GM19351 (cell line): ENCODE data around the gene METTL24.
"Not testable (repeated sequence)": the region's sequence is repeated elsewhere in the genome, so short reads cannot be mapped to it uniquely, and the experiment has no call there.

Source experiments
- ATAC-seq: cut with Tn5 transposase; IDR thresholded peaks from one replicate; pipeline ENCODE4 v1.9.1; 2021; ENCODE audit warnings: mild to moderate bottlenecking, moderate library complexity; ENCODE audit not compliant: unreplicated experiment

The METTL24 gene

GRCh38 chr6:110317189-110317588 lies 41.0 kb downstream of the METTL24 start:
- ATAC-seq: no peak

DNA sequence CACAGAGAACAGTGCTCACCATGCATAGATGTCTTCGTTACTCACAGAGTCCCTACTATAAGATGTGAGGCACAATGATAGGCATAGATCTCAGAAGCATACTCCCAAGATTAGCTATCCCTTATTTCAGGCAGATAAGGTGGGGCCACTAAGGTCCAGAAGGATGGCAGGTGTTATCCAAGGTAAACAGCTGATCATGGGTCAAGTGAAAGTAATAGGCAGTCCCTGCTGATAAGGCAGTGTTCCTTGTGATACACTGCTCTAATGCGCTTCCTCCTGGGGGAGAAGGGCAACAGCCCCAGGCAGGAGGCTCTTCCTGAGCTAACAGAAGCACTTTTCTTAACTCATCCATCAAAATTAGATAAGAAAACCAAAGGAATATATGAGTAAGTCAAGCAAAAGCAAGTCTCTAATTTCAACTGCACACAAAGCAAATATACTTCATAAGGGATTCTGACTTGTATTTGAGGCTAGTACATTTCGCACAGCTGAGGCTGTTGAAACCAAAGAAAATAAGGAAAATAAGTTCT lies 42.2 kb downstream of the METTL24 start:
- ATAC-seq: no peak

- ATAC-seq: no peak
These were observed 42.8 kb downstream of the METTL24 start for GRCh38 chr6:110315207-110315868.

- ATAC-seq: no peak
These were observed 47.2 kb downstream of the METTL24 start for GRCh38 chr6:110310861-110311446.

- not testable (repeated sequence) for ATAC-seq
These were observed 48.7 kb downstream of the METTL24 start for GRCh38 chr6:110309432-110309831.

DNA sequence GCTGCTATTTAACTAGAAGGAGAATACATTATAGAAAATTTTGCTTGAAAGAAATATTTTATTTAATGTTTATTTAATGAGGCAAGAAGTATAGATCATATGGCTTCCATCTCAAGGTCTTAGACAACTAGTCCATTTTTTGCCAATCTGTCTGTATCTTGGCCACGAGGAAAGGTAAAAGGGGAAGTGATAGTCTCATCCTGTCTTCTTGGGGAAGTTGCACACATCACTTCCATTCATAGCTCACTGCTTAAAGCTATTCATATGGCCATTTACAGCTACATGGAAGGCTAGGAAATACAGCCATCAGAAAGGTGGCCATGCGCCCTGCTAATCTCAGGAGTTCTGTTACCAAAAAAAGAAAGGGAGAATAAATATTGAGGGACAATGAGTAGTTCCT lies 50.8 kb downstream of the METTL24 start:
- no peak for ATAC-seq

DNA sequence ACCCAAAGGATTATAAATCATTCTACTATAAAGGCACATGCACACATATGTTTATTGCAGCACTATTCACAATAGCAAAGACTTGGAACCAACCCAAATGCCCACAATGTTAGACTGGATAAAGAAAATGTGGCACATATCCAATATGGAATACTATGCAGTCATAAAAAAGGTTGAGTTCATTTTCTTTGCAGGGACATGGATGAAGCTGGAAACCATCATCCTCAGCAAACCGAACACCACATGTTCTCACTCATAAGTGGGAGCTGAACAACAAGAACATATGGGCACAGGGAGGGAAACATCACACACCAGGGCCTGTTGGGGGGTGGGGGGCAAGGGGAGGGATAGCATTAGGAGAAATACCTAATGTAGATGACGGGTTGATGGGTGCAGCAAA lies 52.3 kb downstream of the METTL24 start:
- ATAC-seq: not testable (repeated sequence)

GRCh38 chr6:110303692-110304091 lies 54.5 kb downstream of the METTL24 start:
- not testable (repeated sequence) for ATAC-seq

DNA sequence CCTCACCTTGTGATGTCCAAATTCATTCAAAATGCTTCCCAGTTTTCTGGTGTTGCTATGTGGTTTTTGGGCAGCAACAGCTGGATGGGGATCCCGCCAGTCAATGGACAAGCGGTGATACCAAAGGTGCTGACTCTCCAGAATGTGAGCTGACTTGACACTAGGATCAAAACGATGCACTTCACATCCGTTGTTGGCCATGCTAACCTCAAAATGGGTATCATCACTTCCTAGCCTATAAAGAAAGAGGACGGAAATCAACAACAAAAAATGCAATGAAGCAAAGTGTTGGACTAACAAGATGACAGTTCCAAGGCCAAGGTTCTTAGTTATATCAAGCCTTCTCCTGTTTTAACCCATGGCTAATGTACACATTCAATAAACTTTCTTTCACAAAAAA lies 59.2 kb downstream of the METTL24 start:
- ATAC-seq: no peak

GRCh38 chr6:110298411-110298810 lies 59.7 kb downstream of the METTL24 start:
- ATAC-seq: no peak

GRCh38 chr6:110296241-110297025 lies 61.7 kb downstream of the METTL24 start:
- no peak for ATAC-seq

- ATAC-seq: no peak
These were observed 62.5 kb downstream of the METTL24 start for GRCh38 chr6:110295451-110296165.

- ATAC-seq: no peak
These were observed 70.4 kb downstream of the METTL24 start for GRCh38 chr6:110287462-110288341.

DNA sequence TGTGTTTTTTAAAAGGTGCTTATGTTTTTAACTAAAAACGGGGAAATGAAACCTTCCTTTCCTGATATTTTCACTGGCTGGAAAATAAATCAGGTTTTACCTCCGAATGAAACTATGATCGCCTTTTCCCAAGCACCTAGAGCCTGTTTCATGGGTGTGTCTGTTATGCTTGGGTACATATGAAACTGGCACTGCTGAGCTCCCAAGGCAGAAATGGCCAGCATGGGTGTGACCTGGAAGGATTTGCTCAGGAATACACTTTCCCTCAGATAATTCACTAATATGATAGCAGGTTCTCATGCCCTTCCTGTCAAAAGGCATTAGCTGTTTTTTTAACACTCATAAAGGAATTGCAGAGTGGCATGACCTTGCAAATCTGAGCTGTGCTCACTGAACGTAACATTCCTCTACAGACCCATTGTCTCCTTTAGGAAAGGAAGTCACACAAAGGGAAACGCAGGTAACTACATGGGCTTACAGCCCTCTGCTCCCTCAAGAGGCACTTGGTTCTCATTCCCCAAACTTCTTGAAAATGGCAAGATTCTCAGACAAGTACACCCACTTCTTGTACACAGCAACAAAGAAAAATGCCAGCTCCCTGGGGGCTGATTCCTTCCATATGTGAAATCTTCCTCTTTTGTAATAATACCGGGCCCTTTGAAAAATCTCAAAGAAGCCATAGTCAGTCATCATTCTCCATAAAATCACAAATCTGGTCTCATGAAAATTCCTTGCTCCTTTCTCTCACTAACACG lies 72.7 kb downstream of the METTL24 start:
- ATAC-seq: no peak

- ATAC-seq: no peak
These were observed 73.3 kb downstream of the METTL24 start for GRCh38 chr6:110284855-110285254.

DNA sequence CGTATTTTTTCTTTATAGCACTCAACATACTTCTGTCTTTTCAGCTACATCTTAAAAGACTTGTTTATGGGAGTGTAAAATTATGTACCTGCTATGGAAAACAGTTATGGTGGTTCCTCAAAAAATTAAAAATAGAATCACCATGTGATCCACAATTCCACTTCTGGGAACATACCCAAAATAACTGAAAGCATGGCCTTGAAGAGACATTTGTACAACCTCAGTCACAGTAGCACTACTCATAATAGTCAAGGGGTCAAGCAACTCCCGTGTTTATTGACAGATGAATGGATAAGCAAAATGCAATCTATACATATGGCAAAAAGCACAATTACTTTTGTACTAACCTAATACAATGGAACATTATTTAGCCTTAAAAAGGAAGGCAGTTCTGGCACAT lies 74.5 kb downstream of the METTL24 start:
- ATAC-seq: no peak

- no peak for ATAC-seq
These were observed 75.7 kb downstream of the METTL24 start for GRCh38 chr6:110282412-110282811.

DNA sequence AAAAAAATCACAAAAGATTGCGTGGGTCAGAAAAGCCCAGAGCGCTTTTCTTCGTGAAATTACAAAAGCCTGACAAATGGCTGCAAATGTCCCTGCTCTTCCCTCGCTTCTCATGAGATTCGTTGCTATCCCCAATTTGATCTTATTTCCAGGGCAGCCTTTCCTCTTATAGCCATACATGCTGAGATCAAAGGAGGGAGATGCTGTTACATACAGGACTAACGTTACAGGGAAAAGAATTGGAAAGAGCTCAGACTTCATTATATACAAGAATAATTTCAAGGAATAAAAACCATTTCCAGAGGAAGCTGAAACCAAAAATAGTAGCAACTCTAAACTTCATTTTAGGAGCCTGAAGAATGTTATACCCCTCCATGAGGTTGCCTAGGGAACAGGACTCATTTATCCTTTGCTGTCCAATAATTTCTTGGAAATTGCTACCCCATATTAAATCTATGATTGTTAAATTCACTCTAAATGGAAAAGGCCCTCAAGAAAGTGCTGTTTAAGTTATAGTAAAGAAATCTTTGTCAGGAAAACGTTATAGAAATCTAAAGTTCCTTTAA lies 81.0 kb downstream of the METTL24 start:
- ATAC-seq: no peak

- not testable (repeated sequence) for ATAC-seq
These were observed 85.4 kb downstream of the METTL24 start for GRCh38 chr6:110272781-110273180.
